Small intestine (tissue), 7 donors: ENCODE measurements around the gene HDAC4. TPM values are rescaled to one million over a fixed set of nuclear protein-coding genes. Genes with fewer than 3 reads are reported as not detected.
A peak's percentile ranks its signal among the peaks of the same experiment; 100 is the strongest.

ENCODE experiments used
- DNase-seq, 2 donors: peaks; one replicate each; pipeline versions ENCODE4 v3.0.0 to v3.0.0-alpha.2; 2013
- FAIRE-seq: peaks from 2 replicates; lab custom pipeline; 2012; peaks lifted over from hg19 to GRCh38; lab: Jason Lieb, UNC
- H3K27ac ChIP-seq, 3 donors: one replicate each; pipeline ENCODE4 v1.5.1; 2013; ENCODE audit warnings: low read length in 2 of 3, mild to moderate bottlenecking in 2 of 3, control low read depth in 1 of 3, inconsistent platforms in 1 of 3, low read depth in 1 of 3, moderate library complexity in 1 of 3
- H3K27me3 ChIP-seq, 3 donors: one replicate each; pipeline ENCODE4 v1.6.1; 2013; ENCODE audit warnings: low read length in 3 of 3, inconsistent platforms in 1 of 3; ENCODE audit not compliant: control insufficient read depth in 3 of 3, insufficient read depth in 3 of 3
- H3K36me3 ChIP-seq, 3 donors: one replicate each; pipeline ENCODE4 v1.6.1; 2013; ENCODE audit warnings: low read length in 3 of 3, inconsistent platforms in 1 of 3, low read depth in 1 of 3, mild to moderate bottlenecking in 1 of 3, moderate library complexity in 1 of 3; ENCODE audit not compliant: control insufficient read depth in 3 of 3, insufficient read depth in 2 of 3
- H3K4me1 ChIP-seq, 3 donors: one replicate each; pipeline ENCODE4 v1.6.1; 2013; ENCODE audit warnings: low read length in 2 of 3, inconsistent platforms in 1 of 3, low read depth in 1 of 3, mild to moderate bottlenecking in 1 of 3, moderate library complexity in 1 of 3; ENCODE audit not compliant: control insufficient read depth in 3 of 3, insufficient read depth in 2 of 3
- H3K4me3 ChIP-seq, 3 donors: one replicate each; pipeline ENCODE4 v1.5.1; 2013; ENCODE audit warnings: low read length in 3 of 3, control low read depth in 1 of 3, inconsistent platforms in 1 of 3, low read depth in 1 of 3, mild to moderate bottlenecking in 1 of 3, moderate library complexity in 1 of 3
- H3K9me3 ChIP-seq, 2 donors: one replicate each; pipeline ENCODE4 v1.6.1; 2013; ENCODE audit warnings: low read depth in 1 of 2, low read length in 1 of 2; ENCODE audit not compliant: control insufficient read depth in 2 of 2, insufficient read depth in 1 of 2
- WGBS, 3 donors: extraction: QIAGEN DNeasy Blood & Tissue Kit; methylation state at CpG; one replicate each; pipeline ENCODE4 v1.1.7; 2013; 5-methylcytosine and 5-hydroxymethylcytosine counted together
- polyA plus RNA-seq, 4 donors: library from polyadenylated mRNA; stranded (reverse) in 3 of 4; unstranded in 1 of 4; fragments of 200-250 nt in 3 of 4; fragments of 120-200 nt in 1 of 4; gene quantifications; one replicate each; pipeline versions ENCODE4 v1.2.1 to v1.2.3, GENCODE V29; 2013
- donor health status: healthy with polysubstance abuse.
- donor health status: control.
- donor health status: control.
- donor health status: Bipolar disorder and iron deficiency.
- donor health status: healthy.

HDAC4 gene
- polyA plus RNA-seq, 4 donors = 3.1 to 11.3 (median 5.9) TPM

DNA sequence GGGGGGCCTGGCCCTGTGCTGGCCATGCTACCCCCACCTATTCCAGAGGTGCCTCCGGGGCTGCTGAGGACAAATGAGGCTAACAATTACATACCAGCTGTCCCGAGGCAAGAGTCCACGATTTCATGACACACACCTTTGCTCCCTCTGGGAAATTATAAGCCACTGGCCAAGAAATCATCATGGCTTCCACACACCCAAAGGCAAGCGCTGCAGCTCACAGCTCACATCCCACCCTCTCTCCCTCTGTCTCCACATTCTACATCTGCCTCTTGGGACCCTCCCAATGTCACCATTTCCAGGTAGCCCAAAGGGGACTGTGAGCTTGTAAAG lies 134.4 kb downstream of the HDAC4 start:
- no peaks in the 10 kb centered on the region for H3K27me3 ChIP-seq
- peaks cover 24 to 40% (median 33%) of the 10 kb centered on the region in 3 donors for H3K4me1 ChIP-seq
- peaks cover 0 to 5% (median 0%) of the 10 kb centered on the region in 3 donors for H3K36me3 ChIP-seq
- peak overlapping the region in 2 of 3 donors; percentile 80 to 87 for H3K27ac ChIP-seq
- H3K4me3 ChIP-seq = no peak overlapping the region
- H3K9me3 ChIP-seq = no peaks in the 10 kb centered on the region
- DNase-seq (peak; percentile 50 to 73), FAIRE-seq (no peak)
- 35 to 68% (median 42%) methylated on average over 4 of the region's 4 CpGs for WGBS, 3 donors

DNA sequence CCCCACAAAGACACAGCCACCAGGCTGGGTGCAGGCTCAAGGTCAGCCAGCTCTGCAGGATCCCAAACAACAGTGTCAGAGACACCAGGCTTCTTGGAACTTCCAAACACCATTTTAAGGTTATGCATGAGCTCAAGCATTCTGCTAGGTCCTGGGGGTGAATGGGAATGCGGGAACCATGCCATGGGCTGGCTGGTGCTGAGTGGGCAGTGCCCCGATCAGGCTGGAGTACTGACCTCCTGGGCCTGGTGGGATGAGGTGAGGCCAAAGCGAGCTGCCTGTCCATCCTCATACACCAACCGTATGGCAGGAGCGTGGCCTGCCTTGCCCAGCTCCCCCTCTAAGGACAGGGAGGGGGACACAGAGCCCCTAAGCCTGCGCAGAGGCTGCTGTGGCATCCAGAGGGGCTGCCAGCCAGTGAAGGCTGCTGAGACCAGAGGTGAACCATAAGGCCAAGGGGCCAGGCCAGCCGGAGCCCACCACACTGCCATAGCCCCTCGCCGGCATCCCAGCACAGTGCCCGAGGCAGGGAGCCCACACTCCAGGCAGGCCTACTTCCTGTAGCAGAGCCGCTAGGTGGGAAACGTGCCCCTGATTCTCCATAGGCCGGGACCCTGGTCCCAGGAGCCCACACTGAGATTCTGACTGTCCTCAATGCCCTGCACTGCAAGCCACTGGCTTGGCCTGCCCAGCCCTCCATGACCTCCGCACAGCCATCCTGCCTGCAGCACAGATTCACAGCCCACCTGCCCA lies 135.0 kb downstream of the HDAC4 start:
- H3K27me3 ChIP-seq = no peaks in the 10 kb centered on the region
- peak overlapping the region in 1 of 3 donors; percentile 87 for H3K27ac ChIP-seq
- no peaks in the 10 kb centered on the region for H3K9me3 ChIP-seq
- no peak for FAIRE-seq
- H3K4me3 ChIP-seq = no peak overlapping the region
- 87 to 93% (median 90%) methylated on average over 12 to 14 of the region's 14 CpGs for WGBS, 3 donors
- H3K4me1 ChIP-seq = peaks cover 24 to 40% (median 33%) of the 10 kb centered on the region in 3 donors
- H3K36me3 ChIP-seq = peaks cover 0 to 6% (median 0%) of the 10 kb centered on the region in 3 donors
- DNase-seq = no peak

DNA sequence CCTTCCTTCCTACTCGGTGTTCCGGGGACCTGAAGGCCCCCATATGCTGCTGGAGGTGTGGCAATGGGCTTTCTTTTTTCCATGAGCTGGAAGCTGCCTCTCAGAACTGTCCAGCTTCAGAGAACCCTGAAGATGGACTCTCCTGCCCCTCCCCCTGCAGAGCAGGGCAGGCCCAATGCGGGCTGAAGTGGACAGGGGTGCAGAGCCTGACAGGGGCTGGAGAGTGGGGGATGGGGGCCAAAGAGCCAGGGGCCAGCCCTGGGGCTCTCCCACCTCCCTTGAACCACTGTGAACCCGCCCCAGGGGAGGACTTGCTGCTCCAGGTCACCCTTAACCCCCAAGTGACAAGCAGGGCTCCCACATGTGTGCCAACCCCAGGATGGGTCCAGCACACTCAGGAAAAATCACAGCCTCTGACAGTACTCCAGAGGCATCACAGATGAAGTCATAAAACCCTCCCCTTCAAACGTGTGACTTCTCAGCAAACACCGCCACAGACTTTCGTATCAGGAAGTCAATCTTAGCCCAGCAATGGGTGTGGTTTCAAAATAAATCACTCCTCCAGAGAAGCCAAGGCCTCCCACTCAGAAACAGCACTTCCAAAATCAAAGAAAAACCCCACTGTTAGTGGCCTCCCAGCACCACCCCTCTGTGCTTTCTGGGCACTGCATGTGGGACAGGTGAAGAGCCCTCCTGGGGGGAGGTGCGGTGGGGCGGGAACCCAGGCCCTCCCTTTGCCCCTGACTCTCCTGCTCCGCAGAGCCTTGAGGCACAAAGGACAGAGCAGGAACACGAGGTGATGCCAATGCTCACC lies 135.8 kb downstream of the HDAC4 start:
- 29 to 40% (median 32%) methylated on average over 11 of the region's 11 CpGs for WGBS, 3 donors
- Histone ChIP-seq H3K4me3 (no peak overlapping the region), H3K27ac (peak overlapping the region in 2 of 3 donors; percentile 6 to 12), H3K4me1 (peaks cover 24 to 40% (median 33%) of the 10 kb centered on the region in 3 donors), H3K36me3 (peaks cover 0 to 6% (median 0%) of the 10 kb centered on the region in 3 donors), H3K27me3 (no peaks in the 10 kb centered on the region), H3K9me3 (no peaks in the 10 kb centered on the region)
- FAIRE-seq (no peak), DNase-seq (peak; percentile 44 to 63)

GRCh38 chr2:239264492-239264837 lies 136.4 kb downstream of the HDAC4 start:
- Histone ChIP-seq H3K9me3 (no peaks in the 10 kb centered on the region), H3K4me3 (no peak overlapping the region), H3K36me3 (peaks cover 0 to 4% (median 0%) of the 10 kb centered on the region in 3 donors), H3K27ac (peak overlapping the region in 1 of 3 donors; percentile 6), H3K27me3 (no peaks in the 10 kb centered on the region), H3K4me1 (peaks cover 24 to 43% (median 33%) of the 10 kb centered on the region in 3 donors)
- no peak for FAIRE-seq
- DNase-seq = no peak
- WGBS, 3 donors = 53 to 67% (median 54%) methylated on average over 9 of the region's 9 CpGs

DNA sequence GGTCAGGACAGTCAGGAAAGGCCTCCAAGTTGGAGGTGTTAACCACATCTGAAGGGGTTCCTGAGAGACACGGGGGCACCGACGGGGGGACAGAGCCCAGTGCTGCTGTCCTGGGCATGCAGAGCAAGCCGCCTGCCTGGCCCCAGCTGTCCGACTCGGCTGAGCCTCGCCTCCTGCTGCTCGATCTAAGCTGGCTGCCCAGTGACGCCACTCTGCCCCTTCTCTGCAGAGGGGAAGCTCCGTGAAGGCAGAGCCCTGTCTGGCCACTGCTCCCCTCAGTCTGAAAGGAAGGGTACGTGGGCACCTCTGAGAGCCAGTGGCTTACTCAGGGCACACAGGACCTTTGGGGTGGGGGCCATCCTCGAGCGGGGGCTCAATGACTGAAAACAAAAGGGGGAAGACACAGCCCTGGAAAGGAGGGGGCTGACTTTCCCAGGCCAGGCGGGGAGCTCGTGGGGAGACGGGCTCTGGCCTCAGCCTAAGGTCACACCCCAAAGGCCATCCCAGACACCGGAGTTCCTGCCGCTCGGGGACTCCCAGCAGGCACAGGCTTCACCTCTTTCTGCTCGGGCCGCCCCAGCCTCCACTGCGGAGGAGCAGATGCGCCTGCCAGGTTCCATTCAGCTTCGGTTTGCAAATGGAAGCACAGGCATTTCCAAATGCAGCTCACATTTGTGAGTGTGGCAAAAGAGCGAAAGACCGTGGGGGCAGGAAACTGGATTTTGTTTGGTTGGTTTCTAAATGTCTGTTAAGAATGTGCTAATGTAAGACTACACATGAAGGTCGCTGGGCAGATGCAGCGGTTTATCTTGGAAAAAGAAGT lies 136.9 kb downstream of the HDAC4 start:
- no peaks in the 10 kb centered on the region for H3K27me3 ChIP-seq
- DNase-seq = no peak
- peaks cover 0 to 4% (median 0%) of the 10 kb centered on the region in 3 donors for H3K36me3 ChIP-seq
- H3K27ac ChIP-seq = no peak overlapping the region
- 83 to 91% (median 87%) methylated on average over 25 to 28 of the region's 28 CpGs for WGBS, 3 donors
- peaks cover 24 to 43% (median 33%) of the 10 kb centered on the region in 3 donors for H3K4me1 ChIP-seq
- no peak for FAIRE-seq
- no peak overlapping the region for H3K4me3 ChIP-seq
- H3K9me3 ChIP-seq = no peaks in the 10 kb centered on the region

- H3K4me1 ChIP-seq = peaks cover 19 to 43% (median 28%) of the 10 kb centered on the region in 3 donors
- peaks cover 0 to 4% (median 0%) of the 10 kb centered on the region in 3 donors for H3K36me3 ChIP-seq
- WGBS, 3 donors = 90 to 93% (median 92%) methylated on average over 14 of the region's 14 CpGs
- FAIRE-seq (no peak), DNase-seq (no peak)
- H3K9me3 ChIP-seq = peaks cover 0 to 4% of the 10 kb centered on the region in 2 donors
- H3K27me3 ChIP-seq = no peaks in the 10 kb centered on the region
- no peak overlapping the region for H3K4me3 ChIP-seq
- H3K27ac ChIP-seq = no peak overlapping the region
Measured at GRCh38 chr2:239263231-239263630, 137.6 kb downstream of the HDAC4 start.

GRCh38 chr2:239262484-239263230 lies 138.2 kb downstream of the HDAC4 start:
- 95 to 98% (median 96%) methylated on average over 23 of the region's 23 CpGs for WGBS, 3 donors
- FAIRE-seq (no peak), DNase-seq (no peak)
- Histone ChIP-seq H3K9me3 (peaks cover 0 to 8% of the 10 kb centered on the region in 2 donors), H3K4me3 (no peak overlapping the region), H3K4me1 (peaks cover 18 to 39% (median 24%) of the 10 kb centered on the region in 3 donors), H3K27ac (no peak overlapping the region), H3K27me3 (no peaks in the 10 kb centered on the region), H3K36me3 (peaks cover 0 to 4% (median 0%) of the 10 kb centered on the region in 3 donors)
